Esophagus (tissue), 2 donors: ENCODE data around the gene CSF2RB. TPM values are rescaled to one million over a fixed set of nuclear protein-coding genes. Genes with fewer than 3 reads are reported as not detected.

Source experiments
- H3K27ac ChIP-seq, 2 donors: one replicate each; pipeline ENCODE4 v1.5.1; 2013; ENCODE audit warnings: low read depth in 2 of 2, mild to moderate bottlenecking in 2 of 2, inconsistent platforms in 1 of 2, low read length in 1 of 2, moderate library complexity in 1 of 2
- H3K27me3 ChIP-seq, 2 donors: one replicate each; pipeline ENCODE4 v1.6.1; 2013; ENCODE audit warnings: low read length in 2 of 2, control low read depth in 1 of 2, mild to moderate bottlenecking in 1 of 2; ENCODE audit not compliant: insufficient read depth in 2 of 2, control insufficient read depth in 1 of 2
- H3K36me3 ChIP-seq, 2 donors: one replicate each; pipeline ENCODE4 v1.6.1; 2013; ENCODE audit warnings: low read length in 1 of 2; ENCODE audit not compliant: control insufficient read depth in 2 of 2, insufficient read depth in 2 of 2
- H3K4me1 ChIP-seq, 2 donors: one replicate each; pipeline ENCODE4 v1.6.1; 2013; ENCODE audit warnings: low read length in 1 of 2; ENCODE audit not compliant: control insufficient read depth in 2 of 2, insufficient read depth in 2 of 2
- H3K4me3 ChIP-seq, 2 donors: one replicate each; pipeline ENCODE4 v1.5.1; 2013; ENCODE audit warnings: low read length in 2 of 2, mild to moderate bottlenecking in 2 of 2, low read depth in 1 of 2, moderate library complexity in 1 of 2
- H3K9me3 ChIP-seq, 2 donors: one replicate each; pipeline ENCODE4 v1.6.1; 2013; ENCODE audit warnings: mild to moderate bottlenecking in 2 of 2, low read depth in 1 of 2, low read length in 1 of 2, moderate library complexity in 1 of 2; ENCODE audit not compliant: control insufficient read depth in 2 of 2, insufficient read depth in 1 of 2
- WGBS, 2 donors: extraction: QIAGEN DNeasy Blood & Tissue Kit; methylation state at CpG; one replicate each; pipeline ENCODE4 v1.1.7; 2013; 5-methylcytosine and 5-hydroxymethylcytosine counted together
- polyA plus RNA-seq, 2 donors: library from polyadenylated mRNA; stranded (reverse); fragments of 200-250 nt; gene quantifications; one replicate each; pipeline ENCODE4 v1.2.3, GENCODE V29; 2013
- donor health status: healthy with polysubstance abuse.
- donor health status: Bipolar disorder and iron deficiency.

The CSF2RB gene
- polyA plus RNA-seq, 2 donors: 0.75 to 1.5 TPM

DNA sequence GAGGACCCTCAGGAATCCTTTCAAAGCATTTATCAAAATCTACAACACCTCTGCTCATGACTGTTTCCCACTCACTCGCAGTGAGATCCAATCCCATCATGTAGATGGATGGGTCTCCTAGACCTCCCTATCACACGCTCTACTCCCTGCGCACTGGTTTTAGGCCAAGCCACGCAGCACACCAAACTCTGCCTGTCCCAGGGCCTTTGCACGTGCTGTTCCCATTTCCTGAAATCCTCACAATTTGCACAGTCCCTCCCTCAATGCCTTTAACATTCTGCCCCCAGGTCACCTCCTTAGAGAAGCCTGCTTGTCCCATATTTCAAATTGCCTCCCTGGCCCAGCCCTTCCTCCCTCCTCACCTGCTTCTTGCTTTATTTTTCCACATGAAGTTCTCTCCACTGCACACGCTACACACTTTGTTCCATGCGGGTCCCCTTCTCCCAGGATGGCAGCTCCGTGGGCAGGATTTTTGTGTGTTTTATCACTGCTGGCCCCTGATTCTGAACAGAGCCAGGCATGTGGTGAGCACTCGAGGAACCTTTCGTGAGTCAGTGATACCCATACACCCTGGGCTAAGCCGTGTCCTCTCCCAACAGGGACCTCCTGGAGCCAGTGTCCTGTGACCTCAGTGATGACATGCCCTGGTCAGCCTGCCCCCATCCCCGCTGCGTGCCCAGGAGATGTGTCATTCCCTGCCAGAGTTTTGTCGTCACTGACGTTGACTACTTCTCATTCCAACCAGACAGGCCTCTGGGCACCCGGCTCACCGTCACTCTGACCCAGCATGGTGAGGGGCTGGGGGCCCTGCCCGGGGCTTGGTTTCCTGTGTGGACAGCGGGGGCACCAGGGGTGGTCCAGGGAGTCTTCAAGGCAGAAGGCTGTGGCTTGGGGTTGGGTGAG lies 12.2 kb downstream of the CSF2RB start:
- Histone ChIP-seq H3K36me3 (peaks cover 0 to 2% of the 10 kb centered on the region in 2 donors), H3K9me3 (no peaks in the 10 kb centered on the region), H3K4me1 (peaks cover 2 to 19% of the 10 kb centered on the region in 2 donors), H3K27ac (no peak overlapping the region), H3K4me3 (no peak overlapping the region), H3K27me3 (no peaks in the 10 kb centered on the region)
- WGBS, 2 donors: 85% methylated on average over 19 of the region's 19 CpGs

DNA sequence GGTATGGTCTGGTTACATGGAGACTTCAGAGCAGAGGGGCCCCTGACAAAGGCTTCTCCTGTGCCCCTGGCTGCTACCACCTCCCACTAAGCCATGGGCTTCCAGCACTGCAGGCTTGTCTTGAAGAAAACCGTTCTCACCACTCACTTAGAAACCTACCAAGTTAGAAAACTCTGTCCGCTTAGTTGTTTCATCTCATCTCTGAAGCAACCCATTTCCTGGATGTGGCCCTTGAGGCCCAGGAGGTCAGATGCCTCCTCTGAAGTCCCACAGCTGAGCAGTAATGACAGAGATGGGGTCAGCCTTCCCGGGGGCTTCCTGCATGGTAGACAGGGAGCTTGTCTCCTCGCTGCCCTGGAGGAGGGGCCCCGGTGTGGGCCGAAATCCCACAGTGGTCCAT lies 12.9 kb downstream of the CSF2RB start:
- H3K9me3 ChIP-seq: no peaks in the 10 kb centered on the region
- peaks cover 2 to 17% of the 10 kb centered on the region in 2 donors for H3K4me1 ChIP-seq
- WGBS, 2 donors: 85% methylated on average over 6 of the region's 6 CpGs
- H3K4me3 ChIP-seq: no peak overlapping the region
- H3K36me3 ChIP-seq: peaks cover 0 to 2% of the 10 kb centered on the region in 2 donors
- no peak overlapping the region for H3K27ac ChIP-seq
- H3K27me3 ChIP-seq: no peaks in the 10 kb centered on the region

DNA sequence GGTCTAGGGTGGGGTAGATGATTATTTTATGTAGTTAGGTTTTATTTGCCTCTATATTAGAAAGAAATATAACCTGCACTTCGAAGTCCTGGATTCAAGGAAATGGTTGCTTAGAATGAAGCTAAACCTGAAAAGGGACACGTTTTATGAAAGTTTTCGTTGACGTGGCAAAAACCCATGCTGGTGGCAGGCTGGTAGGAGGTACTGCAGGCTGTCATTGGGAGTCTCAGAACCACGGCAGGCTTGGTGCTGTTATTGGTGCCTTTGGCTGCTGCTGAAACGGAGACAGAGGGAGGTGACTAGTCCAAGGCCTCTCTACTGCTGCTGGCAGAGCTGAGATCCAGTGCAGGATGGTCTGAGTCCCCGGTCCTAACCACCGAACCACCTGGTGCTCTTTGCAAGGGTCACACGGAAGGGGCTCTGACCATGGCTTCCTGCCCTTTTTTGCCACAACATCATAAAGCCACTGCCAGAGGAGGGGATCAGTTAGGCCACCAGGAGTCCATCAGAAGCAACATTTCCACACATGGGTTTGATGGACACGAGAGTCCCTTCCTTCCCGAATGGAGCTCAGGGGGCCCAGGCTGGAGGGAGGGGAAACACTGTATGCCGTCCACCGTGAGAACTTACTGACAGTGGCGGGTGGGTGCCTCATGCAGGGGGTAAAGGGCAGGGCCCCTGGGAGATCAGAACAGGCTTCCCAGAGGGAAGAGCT lies 13.4 kb downstream of the CSF2RB start:
- peaks cover 2 to 14% of the 10 kb centered on the region in 2 donors for H3K4me1 ChIP-seq
- 65 to 80% methylated on average over 14 of the region's 14 CpGs for WGBS, 2 donors
- no peaks in the 10 kb centered on the region for H3K27me3 ChIP-seq
- H3K36me3 ChIP-seq: peaks cover 0 to 2% of the 10 kb centered on the region in 2 donors
- no peaks in the 10 kb centered on the region for H3K9me3 ChIP-seq
- H3K27ac ChIP-seq: no peak overlapping the region
- no peak overlapping the region for H3K4me3 ChIP-seq

DNA sequence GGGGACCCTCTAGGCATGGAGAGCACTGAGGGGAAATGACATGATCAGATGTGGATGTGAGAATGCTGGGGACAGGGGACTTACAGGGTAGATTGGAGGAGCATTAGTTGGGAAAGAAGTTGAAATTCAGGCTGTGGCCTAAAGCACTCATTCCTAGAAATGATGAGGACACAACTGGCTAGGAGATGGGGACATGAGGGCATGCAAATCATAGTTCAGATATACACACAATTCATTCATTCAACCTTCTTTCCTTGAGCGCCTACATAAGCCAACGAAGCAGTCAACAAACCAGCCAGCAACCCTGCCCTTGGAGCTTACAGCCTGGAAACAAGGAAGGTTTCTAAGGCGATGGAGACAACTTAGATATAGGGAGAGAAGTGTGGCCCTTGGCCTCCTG lies 14.2 kb downstream of the CSF2RB start:
- Histone ChIP-seq H3K27me3 (no peaks in the 10 kb centered on the region), H3K27ac (no peak overlapping the region), H3K36me3 (peaks cover 0 to 2% of the 10 kb centered on the region in 2 donors), H3K9me3 (no peaks in the 10 kb centered on the region), H3K4me3 (no peak overlapping the region), H3K4me1 (peaks cover 0 to 6% of the 10 kb centered on the region in 2 donors)
- 67 to 77% methylated on average over 3 of the region's 3 CpGs for WGBS, 2 donors

DNA sequence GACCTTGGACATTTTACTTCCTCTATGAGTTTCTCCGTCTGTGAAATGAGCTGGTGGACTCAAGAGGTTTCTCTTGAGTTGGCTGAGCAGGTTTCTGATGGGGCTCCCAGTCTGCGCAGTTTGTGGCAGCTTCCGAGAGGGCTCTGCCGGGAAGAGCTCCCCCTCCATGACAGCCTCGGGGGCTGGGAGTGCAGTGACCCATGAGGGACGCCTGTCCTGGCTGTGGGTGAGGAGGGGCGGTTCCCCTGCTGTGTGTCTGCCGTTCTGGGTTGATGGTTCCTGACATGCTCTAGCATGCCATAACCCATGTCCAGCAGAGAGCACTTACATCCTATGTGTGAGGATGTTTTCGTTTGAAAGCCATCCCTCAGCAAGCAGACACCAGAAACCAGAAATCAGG lies 14.8 kb downstream of the CSF2RB start:
- Histone ChIP-seq H3K27ac (no peak overlapping the region), H3K36me3 (peaks cover 0 to 2% of the 10 kb centered on the region in 2 donors), H3K27me3 (no peaks in the 10 kb centered on the region), H3K4me1 (peaks cover 0 to 1% of the 10 kb centered on the region in 2 donors), H3K4me3 (no peak overlapping the region), H3K9me3 (no peaks in the 10 kb centered on the region)
- WGBS, 2 donors: 42 to 47% methylated on average over 9 of the region's 9 CpGs

DNA sequence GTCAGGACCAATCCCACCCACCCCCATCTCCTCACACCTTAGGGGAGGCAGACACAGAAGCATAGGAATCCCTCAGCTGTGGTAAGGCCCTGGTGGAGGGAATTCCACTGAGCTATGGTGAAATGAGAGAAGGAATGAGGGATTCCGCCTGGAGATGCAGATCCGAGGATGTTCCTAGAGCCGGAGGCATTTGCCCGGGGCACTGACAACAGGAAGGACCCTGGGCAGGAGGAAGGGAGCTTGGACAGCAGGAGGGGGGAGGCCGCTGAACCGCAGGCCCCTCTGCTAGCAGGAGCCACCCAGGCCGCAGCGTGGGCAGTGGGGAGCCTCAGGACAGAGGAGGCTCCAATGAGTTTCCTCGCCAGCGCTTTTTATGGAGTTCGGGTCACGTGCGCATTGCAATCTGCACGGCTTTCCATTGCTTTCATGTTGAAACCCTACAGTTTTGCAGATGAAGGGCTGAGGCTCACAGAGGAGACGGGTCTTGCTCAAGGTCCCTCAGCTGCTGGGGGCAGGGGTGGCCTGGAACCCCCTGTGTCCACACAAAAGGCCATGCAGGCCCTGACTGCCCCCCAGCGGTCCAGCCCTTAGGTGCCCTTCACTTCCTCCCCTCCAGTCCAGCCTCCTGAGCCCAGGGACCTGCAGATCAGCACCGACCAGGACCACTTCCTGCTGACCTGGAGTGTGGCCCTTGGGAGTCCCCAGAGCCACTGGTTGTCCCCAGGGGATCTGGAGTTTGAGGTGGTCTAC lies 15.5 kb downstream of the CSF2RB start:
- H3K27me3 ChIP-seq: no peaks in the 10 kb centered on the region
- H3K4me3 ChIP-seq: no peak overlapping the region
- H3K27ac ChIP-seq: no peak overlapping the region
- H3K4me1 ChIP-seq: peaks cover 0 to 3% of the 10 kb centered on the region in 2 donors
- H3K36me3 ChIP-seq: peaks cover 0 to 2% of the 10 kb centered on the region in 2 donors
- WGBS, 2 donors: 75 to 86% methylated on average over 17 of the region's 17 CpGs
- H3K9me3 ChIP-seq: no peaks in the 10 kb centered on the region

DNA sequence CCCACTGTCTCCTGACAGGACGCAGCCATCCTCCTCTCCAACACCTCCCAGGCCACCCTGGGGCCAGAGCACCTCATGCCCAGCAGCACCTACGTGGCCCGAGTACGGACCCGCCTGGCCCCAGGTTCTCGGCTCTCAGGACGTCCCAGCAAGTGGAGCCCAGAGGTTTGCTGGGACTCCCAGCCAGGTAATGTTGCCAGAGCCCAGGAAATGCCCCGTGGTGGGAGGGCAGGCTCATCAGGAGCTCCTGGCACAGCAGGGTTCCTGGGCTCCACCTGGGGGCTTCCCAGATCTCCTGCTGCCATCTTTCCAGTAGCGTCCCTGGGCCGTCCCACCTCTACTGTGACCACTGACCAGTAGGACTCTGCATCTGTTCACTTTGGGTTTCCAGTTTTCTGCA lies 16.2 kb downstream of the CSF2RB start:
- no peak overlapping the region for H3K4me3 ChIP-seq
- H3K27me3 ChIP-seq: no peaks in the 10 kb centered on the region
- peaks cover 0 to 2% of the 10 kb centered on the region in 2 donors for H3K36me3 ChIP-seq
- 87 to 88% methylated on average over 10 of the region's 10 CpGs for WGBS, 2 donors
- no peak overlapping the region for H3K27ac ChIP-seq
- peaks cover 0 to 4% of the 10 kb centered on the region in 2 donors for H3K4me1 ChIP-seq
- no peaks in the 10 kb centered on the region for H3K9me3 ChIP-seq

DNA sequence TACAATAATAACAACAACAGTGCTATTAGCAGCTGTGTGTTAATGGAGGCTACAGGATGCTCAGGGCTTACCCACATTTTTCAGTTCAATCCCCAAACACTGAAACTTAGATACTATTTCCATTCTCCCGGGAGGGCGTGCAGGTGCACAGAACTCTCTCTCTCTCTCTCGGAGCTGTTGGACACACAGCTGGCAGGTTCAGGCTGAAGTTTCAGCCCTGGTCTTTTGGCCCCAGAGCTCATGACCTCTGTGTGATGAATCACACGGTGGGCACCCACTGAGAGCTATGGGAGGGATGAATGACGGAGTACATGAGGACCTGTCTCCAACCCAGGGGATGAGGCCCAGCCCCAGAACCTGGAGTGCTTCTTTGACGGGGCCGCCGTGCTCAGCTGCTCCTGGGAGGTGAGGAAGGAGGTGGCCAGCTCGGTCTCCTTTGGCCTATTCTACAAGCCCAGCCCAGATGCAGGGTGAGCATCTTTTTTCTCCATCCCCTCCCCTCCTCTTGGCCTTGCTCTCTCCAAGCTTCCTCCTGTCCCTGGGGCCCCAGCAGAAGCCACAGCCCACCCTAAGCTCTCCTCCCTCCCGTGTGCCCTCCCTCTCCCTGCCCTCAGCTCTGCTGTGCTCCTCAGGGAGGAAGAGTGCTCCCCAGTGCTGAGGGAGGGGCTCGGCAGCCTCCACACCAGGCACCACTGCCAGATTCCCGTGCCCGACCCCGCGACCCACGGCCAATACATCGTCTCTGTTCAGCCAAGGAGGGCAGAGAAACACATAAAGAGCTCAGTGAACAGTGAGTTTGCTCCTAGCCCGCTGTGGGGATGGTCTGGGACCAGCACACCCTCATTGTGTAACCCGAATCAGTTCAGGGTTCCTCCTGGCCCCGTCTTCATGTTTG lies 16.9 kb downstream of the CSF2RB start:
- Histone ChIP-seq H3K27me3 (no peaks in the 10 kb centered on the region), H3K27ac (no peak overlapping the region), H3K36me3 (peaks cover 0 to 2% of the 10 kb centered on the region in 2 donors), H3K4me3 (no peak overlapping the region), H3K9me3 (no peaks in the 10 kb centered on the region), H3K4me1 (peaks cover 0 to 4% of the 10 kb centered on the region in 2 donors)
- WGBS, 2 donors: 67 to 77% methylated on average over 20 of the region's 20 CpGs
